Fibroblast of lung (primary cell): ENCODE measurements around the gene EXOSC5. TPM values are rescaled to one million over a fixed set of nuclear protein-coding genes. Genes with fewer than 3 reads are reported as not detected.

Source experiments
- DNase-seq, 2 donors: peaks; one replicate each; pipeline versions ENCODE4 v3.0.0 to v3.0.0-alpha.2; 2010; ENCODE audit warnings: low read depth in 2 of 2
- H2AFZ ChIP-seq: 2 replicates; pipeline ENCODE4 v1.5.1; 2012; ENCODE audit warnings: low read length, control low read depth, inconsistent platforms
- H3K27ac ChIP-seq: 2 replicates; pipeline ENCODE4 v1.5.1; 2011; ENCODE audit warnings: low read length, control low read depth; ENCODE audit not compliant: insufficient read depth
- H3K27me3 ChIP-seq: 2 replicates; pipeline ENCODE4 v1.5.1; 2011; ENCODE audit warnings: mild to moderate bottlenecking, low read length; ENCODE audit not compliant: control insufficient read depth, insufficient read depth
- H3K36me3 ChIP-seq: 2 replicates; pipeline ENCODE4 v1.5.1; 2011; ENCODE audit warnings: low read length; ENCODE audit not compliant: control insufficient read depth, insufficient read depth
- H3K4me1 ChIP-seq: 2 replicates; pipeline ENCODE4 v1.5.1; 2011; ENCODE audit warnings: low read length; ENCODE audit not compliant: control insufficient read depth, insufficient read depth; ENCODE audit errors: extremely low read depth
- H3K4me2 ChIP-seq: 2 replicates; pipeline ENCODE4 v1.5.1; 2011; ENCODE audit warnings: low read length, control low read depth; ENCODE audit not compliant: insufficient read depth; ENCODE audit errors: extremely low read depth
- H3K4me3 ChIP-seq, 4 experiments: fragments of 200-600 bp in 1 of 4; sonication (generic) in 1 of 4; replicated peaks in 1 of 4; 2 replicates each; pipeline ENCODE4 v1.5.1; 2011 to 2016; ENCODE audit warnings: low read length in 4 of 4, low read depth in 3 of 4, mild to moderate bottlenecking in 3 of 4, control low read depth in 2 of 4, inconsistent platforms in 1 of 4, mixed read lengths in 1 of 4; ENCODE audit not compliant: insufficient read depth in 1 of 4; ENCODE audit errors: control extremely low read depth in 1 of 4
- H3K79me2 ChIP-seq: 2 replicates; pipeline ENCODE4 v1.5.1; 2012; ENCODE audit warnings: mild to moderate bottlenecking, low read length, inconsistent platforms; ENCODE audit not compliant: control insufficient read depth, insufficient read depth
- H3K9ac ChIP-seq: 2 replicates; pipeline ENCODE4 v1.5.1; 2011; ENCODE audit warnings: mild to moderate bottlenecking, low read length, control low read depth; ENCODE audit not compliant: insufficient read depth
- H3K9me3 ChIP-seq: 2 replicates; pipeline ENCODE4 v1.5.1; 2012; ENCODE audit warnings: low read depth, low read length; ENCODE audit not compliant: control insufficient read depth, insufficient read depth
- H4K20me1 ChIP-seq: 2 replicates; pipeline ENCODE4 v1.5.1; 2011; ENCODE audit warnings: low read length; ENCODE audit not compliant: control insufficient read depth, insufficient read depth; ENCODE audit errors: extremely low read depth
- CTCF ChIP-seq, 2 donors: IDR thresholded peaks in 1 of 2; conservative IDR thresholded peaks in 1 of 2; 1 replicate in 1 of 2; 2 replicates in 1 of 2; pipeline ENCODE4 v1.5.1; 2011 to 2012; ENCODE audit warnings: low read length in 2 of 2, control low read depth in 1 of 2, inconsistent platforms in 1 of 2, low read depth in 1 of 2, mild to moderate bottlenecking in 1 of 2
- EZH2 ChIP-seq: IDR thresholded peaks from 2 replicates; pipeline ENCODE4 v1.5.1; 2012; ENCODE audit warnings: low read length, control low read depth, mild to moderate bottlenecking; ENCODE audit errors: missing control alignments
- polyA plus RNA-seq, 2 donors: library from polyadenylated mRNA; depleted of rRNA in 1 of 2; stranded (reverse) in 1 of 2; unstranded in 1 of 2; fragments of >200 nt; gene quantifications; 2 replicates each; pipeline ENCODE4 v1.2.1, GENCODE V29; 2011 to 2012; ENCODE audit warnings: missing spikeins in 1 of 2
- total RNA-seq: library from RNA; depleted of rRNA; stranded (reverse); fragments of >200 nt; gene quantifications from 2 replicates; pipeline ENCODE4 v1.2.1, GENCODE V29; 2014

EXOSC5 gene
- total and polyA plus RNA-seq, 2 donors (not counting 1 experiment from before 2014, with no cell fraction given) = 5.0 to 10.7 TPM

- no peaks in the 10 kb centered on the region for H3K27me3 ChIP-seq
- H4K20me1 ChIP-seq = no peaks in the 10 kb centered on the region
- H3K79me2 ChIP-seq = peaks cover 11% of the 10 kb centered on the region
- no peaks in the 10 kb centered on the region for H3K36me3 ChIP-seq
- no peak overlapping the region for H2AFZ ChIP-seq
- H3K4me3 ChIP-seq = no peak overlapping the region
- no peak overlapping the region for H3K9ac ChIP-seq
- no peak for TF ChIP-seq CTCF (conservative IDR thresholded peaks at IDR 0.05 in 1 of 2, IDR thresholded peaks at IDR 0.05 in 1 of 2; ENCODE audit: low read depth in 1 of 2, low read length in 2 of 2)
- TF ChIP-seq EZH2 = no peak
- DNase-seq = no peak
- H3K4me1 ChIP-seq = no peaks in the 10 kb centered on the region
- no peak overlapping the region for H3K27ac ChIP-seq
- H3K9me3 ChIP-seq = no peaks in the 10 kb centered on the region
- no peak overlapping the region for H3K4me2 ChIP-seq
Observed at GRCh38 chr19:41356984-41357739, 40.0 kb downstream of the EXOSC5 start.

GRCh38 chr19:41355802-41356201, 41.4 kb downstream of the EXOSC5 start:
- peaks cover 1% of the 10 kb centered on the region for H4K20me1 ChIP-seq
- no peak overlapping the region for H3K27ac ChIP-seq
- no peaks in the 10 kb centered on the region for H3K9me3 ChIP-seq
- peaks cover 23% of the 10 kb centered on the region for H3K79me2 ChIP-seq
- H3K9ac ChIP-seq = no peak overlapping the region
- H3K4me1 ChIP-seq = peaks cover 4% of the 10 kb centered on the region
- no peak overlapping the region for H3K4me2 ChIP-seq
- H3K27me3 ChIP-seq = no peaks in the 10 kb centered on the region
- no peak for DNase-seq
- no peaks in the 10 kb centered on the region for H3K36me3 ChIP-seq
- no peak for TF ChIP-seq EZH2
- no peak for TF ChIP-seq CTCF (conservative IDR thresholded peaks at IDR 0.05 in 1 of 2, IDR thresholded peaks at IDR 0.05 in 1 of 2; ENCODE audit: low read depth in 1 of 2, low read length in 2 of 2)
- H2AFZ ChIP-seq = no peak overlapping the region
- no peak overlapping the region for H3K4me3 ChIP-seq

- TF ChIP-seq EZH2 (no peak), CTCF (conservative IDR thresholded peaks at IDR 0.05 in 1 of 2, IDR thresholded peaks at IDR 0.05 in 1 of 2; ENCODE audit: low read depth in 1 of 2, low read length in 2 of 2) (no peak)
- Histone ChIP-seq H3K27ac (no peak overlapping the region), H2AFZ (no peak overlapping the region), H4K20me1 (peaks cover 1% of the 10 kb centered on the region), H3K36me3 (no peaks in the 10 kb centered on the region), H3K4me3 (no peak overlapping the region), H3K9ac (no peak overlapping the region), H3K4me2 (no peak overlapping the region), H3K9me3 (no peaks in the 10 kb centered on the region), H3K27me3 (no peaks in the 10 kb centered on the region), H3K4me1 (peaks cover 5% of the 10 kb centered on the region), H3K79me2 (peaks cover 25% of the 10 kb centered on the region)
- DNase-seq = no peak
Observed at GRCh38 chr19:41355035-41355434, 42.1 kb downstream of the EXOSC5 start.
